KMS-11 (cell line): ENCODE measurements around the gene COX10.

ENCODE experiments used
- H2AFZ ChIP-seq: fragments of 200-600 bp; sonication (generic); 2 replicates; pipeline ENCODE4 v1.6.1; 2016; ENCODE audit warnings: antibody characterized with exemption, mixed run types, low read depth
- H3K27ac ChIP-seq: fragments of 200-600 bp; sonication (generic); 2 replicates; pipeline ENCODE4 v1.6.1; 2016; ENCODE audit warnings: mild to moderate bottlenecking, mixed run types
- H3K27me3 ChIP-seq: fragments of 200-600 bp; sonication (generic); 2 replicates; pipeline ENCODE4 v1.6.1; 2017; ENCODE audit warnings: mild to moderate bottlenecking, low read depth, mixed run types, moderate library complexity; ENCODE audit not compliant: insufficient read depth
- H3K36me3 ChIP-seq: fragments of 200-600 bp; sonication (generic); 2 replicates; pipeline ENCODE4 v1.6.1; 2017; ENCODE audit warnings: mild to moderate bottlenecking, mixed run types; ENCODE audit not compliant: insufficient read depth
- H3K4me1 ChIP-seq: fragments of 200-600 bp; sonication (generic); 2 replicates; pipeline ENCODE4 v1.6.1; 2016; ENCODE audit warnings: mild to moderate bottlenecking, low read depth, mixed run types; ENCODE audit not compliant: poor library complexity, severe bottlenecking
- H3K4me2 ChIP-seq: fragments of 200-600 bp; sonication (generic); 2 replicates; pipeline ENCODE4 v1.7.0; 2016; ENCODE audit warnings: mild to moderate bottlenecking, mixed run types
- H3K4me3 ChIP-seq: fragments of 200-600 bp; sonication (generic); IDR thresholded peaks from 2 replicates; pipeline ENCODE4 v1.6.1; 2017; ENCODE audit warnings: low read depth, low read length, mixed read lengths; ENCODE audit not compliant: insufficient read depth
- H3K79me2 ChIP-seq: fragments of 200-600 bp; sonication (generic); 2 replicates; pipeline ENCODE4 v1.6.1; 2016; ENCODE audit warnings: low read depth, mixed run types; ENCODE audit not compliant: insufficient read depth
- H3K9ac ChIP-seq: fragments of 200-600 bp; sonication (generic); 2 replicates; pipeline ENCODE4 v1.6.1; 2016; ENCODE audit warnings: mild to moderate bottlenecking, mixed run types
- H4K20me1 ChIP-seq: fragments of 200-600 bp; sonication (generic); 2 replicates; pipeline ENCODE4 v1.6.1; 2016; ENCODE audit warnings: mild to moderate bottlenecking, mixed run types; ENCODE audit not compliant: insufficient read depth
- TF ChIP-seq, protein P1 (sequence below): fragments of 200-600 bp; sonication (generic); conservative IDR thresholded peaks from 2 replicates; pipeline ENCODE4 v1.6.1; 2017; ENCODE audit warnings: low read depth, mild to moderate bottlenecking, antibody characterized with exemption, low read length, moderate library complexity, mixed read lengths

The COX10 gene

GRCh38 chr17:14084955-14085354 is 15.7 kb downstream of the COX10 start:
- Histone ChIP-seq H4K20me1 (no peaks in the 10 kb centered on the region), H3K4me3 (no peak overlapping the region), H2AFZ (no peak overlapping the region), H3K27ac (no peak overlapping the region), H3K36me3 (no peaks in the 10 kb centered on the region), H3K27me3 (no peaks in the 10 kb centered on the region), H3K4me2 (no peak overlapping the region), H3K4me1 (peaks cover 13% of the 10 kb centered on the region), H3K9ac (no peak overlapping the region), H3K79me2 (no peaks in the 10 kb centered on the region; the same call in 1 of the 2 replicates)
- TF ChIP-seq, protein P1, sequence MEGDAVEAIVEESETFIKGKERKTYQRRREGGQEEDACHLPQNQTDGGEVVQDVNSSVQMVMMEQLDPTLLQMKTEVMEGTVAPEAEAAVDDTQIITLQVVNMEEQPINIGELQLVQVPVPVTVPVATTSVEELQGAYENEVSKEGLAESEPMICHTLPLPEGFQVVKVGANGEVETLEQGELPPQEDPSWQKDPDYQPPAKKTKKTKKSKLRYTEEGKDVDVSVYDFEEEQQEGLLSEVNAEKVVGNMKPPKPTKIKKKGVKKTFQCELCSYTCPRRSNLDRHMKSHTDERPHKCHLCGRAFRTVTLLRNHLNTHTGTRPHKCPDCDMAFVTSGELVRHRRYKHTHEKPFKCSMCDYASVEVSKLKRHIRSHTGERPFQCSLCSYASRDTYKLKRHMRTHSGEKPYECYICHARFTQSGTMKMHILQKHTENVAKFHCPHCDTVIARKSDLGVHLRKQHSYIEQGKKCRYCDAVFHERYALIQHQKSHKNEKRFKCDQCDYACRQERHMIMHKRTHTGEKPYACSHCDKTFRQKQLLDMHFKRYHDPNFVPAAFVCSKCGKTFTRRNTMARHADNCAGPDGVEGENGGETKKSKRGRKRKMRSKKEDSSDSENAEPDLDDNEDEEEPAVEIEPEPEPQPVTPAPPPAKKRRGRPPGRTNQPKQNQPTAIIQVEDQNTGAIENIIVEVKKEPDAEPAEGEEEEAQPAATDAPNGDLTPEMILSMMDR = no peak

- Histone ChIP-seq H3K4me2 (no peak overlapping the region), H3K36me3 (no peaks in the 10 kb centered on the region), H3K27me3 (no peaks in the 10 kb centered on the region), H2AFZ (no peak overlapping the region), H4K20me1 (no peaks in the 10 kb centered on the region), H3K4me3 (no peak overlapping the region), H3K4me1 (peaks cover 9% of the 10 kb centered on the region), H3K79me2 (no peaks in the 10 kb centered on the region; the same call in 1 of the 2 replicates), H3K9ac (no peak overlapping the region), H3K27ac (no peak overlapping the region)
- TF ChIP-seq, protein P1 = no peak
Measured at GRCh38 chr17:14086189-14086588, 16.9 kb downstream of the COX10 start.

DNA sequence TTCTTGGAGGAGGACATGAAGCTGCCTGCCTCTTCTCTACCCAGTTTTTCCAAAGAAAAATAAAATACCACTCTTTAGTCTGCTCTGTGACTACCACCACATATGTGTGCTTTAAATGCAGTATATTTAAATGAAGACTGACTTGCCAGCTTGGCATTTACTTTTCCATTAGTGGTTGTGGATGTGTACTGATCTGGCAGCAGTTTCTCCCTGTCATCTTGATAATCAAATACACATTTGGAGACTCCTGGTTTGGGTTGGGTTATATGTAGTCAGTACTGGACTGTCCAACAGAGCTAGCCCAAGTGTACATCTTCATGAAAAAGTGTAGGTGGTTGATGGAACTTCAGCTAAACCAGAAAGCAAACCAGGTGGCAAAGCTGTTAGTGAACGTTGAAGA is 19.9 kb downstream of the COX10 start:
- Histone ChIP-seq H2AFZ (no peak overlapping the region), H3K79me2 (no peaks in the 10 kb centered on the region), H3K9ac (no peak overlapping the region), H3K27ac (no peak overlapping the region), H3K4me2 (no peak overlapping the region), H3K4me3 (no peak overlapping the region), H3K27me3 (no peaks in the 10 kb centered on the region), H4K20me1 (no peaks in the 10 kb centered on the region), H3K4me1 (peaks cover 15% of the 10 kb centered on the region), H3K36me3 (no peaks in the 10 kb centered on the region)
- TF ChIP-seq, protein P1 = no peak

- no peaks in the 10 kb centered on the region for H4K20me1 ChIP-seq
- no peaks in the 10 kb centered on the region for H3K79me2 ChIP-seq
- peaks cover 15% of the 10 kb centered on the region for H3K4me1 ChIP-seq
- TF ChIP-seq, protein P1 = no peak
- H3K9ac ChIP-seq = no peak overlapping the region
- H3K36me3 ChIP-seq = no peaks in the 10 kb centered on the region
- H3K27me3 ChIP-seq = no peaks in the 10 kb centered on the region
- H3K4me2 ChIP-seq = no peak overlapping the region; the same call in 1 of the 2 replicates
- H2AFZ ChIP-seq = no peak overlapping the region
- no peak overlapping the region for H3K4me3 ChIP-seq
- no peak overlapping the region for H3K27ac ChIP-seq
Measured at GRCh38 chr17:14091367-14091766, 22.1 kb downstream of the COX10 start.
